ENCODE data around the gene TENM3.

TENM3 gene

DNA sequence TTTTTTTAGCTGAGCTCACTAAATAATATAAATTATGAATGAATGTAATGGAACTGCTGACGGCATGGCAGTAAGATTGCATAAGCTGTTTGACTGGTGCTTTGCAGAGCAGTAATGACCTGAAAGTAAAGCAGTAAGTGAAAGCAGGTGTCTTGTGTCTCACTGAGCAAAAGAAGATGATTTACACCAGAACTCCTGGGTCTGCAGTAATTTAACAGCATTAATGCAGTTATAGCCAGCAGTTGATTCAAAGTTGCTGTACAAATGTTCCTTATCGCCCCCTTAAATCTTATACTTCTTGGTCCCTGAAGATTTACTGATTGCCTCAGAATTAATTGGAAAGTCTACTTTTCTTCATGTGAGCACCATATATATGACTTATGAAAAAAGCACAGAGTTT is 486.3 kb downstream of the TENM3 start:
- TF ChIP-seq, protein P1, sequence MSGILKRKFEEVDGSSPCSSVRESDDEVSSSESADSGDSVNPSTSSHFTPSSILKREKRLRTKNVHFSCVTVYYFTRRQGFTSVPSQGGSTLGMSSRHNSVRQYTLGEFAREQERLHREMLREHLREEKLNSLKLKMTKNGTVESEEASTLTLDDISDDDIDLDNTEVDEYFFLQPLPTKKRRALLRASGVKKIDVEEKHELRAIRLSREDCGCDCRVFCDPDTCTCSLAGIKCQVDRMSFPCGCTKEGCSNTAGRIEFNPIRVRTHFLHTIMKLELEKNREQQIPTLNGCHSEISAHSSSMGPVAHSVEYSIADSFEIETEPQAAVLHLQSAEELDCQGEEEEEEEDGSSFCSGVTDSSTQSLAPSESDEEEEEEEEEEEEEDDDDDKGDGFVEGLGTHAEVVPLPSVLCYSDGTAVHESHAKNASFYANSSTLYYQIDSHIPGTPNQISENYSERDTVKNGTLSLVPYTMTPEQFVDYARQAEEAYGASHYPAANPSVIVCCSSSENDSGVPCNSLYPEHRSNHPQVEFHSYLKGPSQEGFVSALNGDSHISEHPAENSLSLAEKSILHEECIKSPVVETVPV (CRISPR knock-in tag; IDR thresholded peaks at IDR 0.05), result no peak
- TF ChIP-seq OSR1 (CRISPR knock-in tag; IDR thresholded peaks at IDR 0.05) (no peak), ESRRG (CRISPR knock-in tag; IDR thresholded peaks at IDR 0.05) (peak; percentile 72; the same call in 1 of the 2 replicates), ZNF8 (CRISPR knock-in tag; IDR thresholded peaks at IDR 0.05) (peak; percentile 47; the same call in 1 of the 2 replicates), SNAI2 (CRISPR knock-in tag; IDR thresholded peaks at IDR 0.05) (peak; percentile 89), CSDC2 (CRISPR knock-in tag; IDR thresholded peaks at IDR 0.05) (no peak), RARB (CRISPR knock-in tag; IDR thresholded peaks at IDR 0.05) (no peak), TOX (CRISPR knock-in tag; IDR thresholded peaks at IDR 0.05; ENCODE audit: borderline replicate concordance) (no peak), ZNF70 (CRISPR knock-in tag; IDR thresholded peaks at IDR 0.05) (peak; percentile 38; the same call in 1 of the 2 replicates), ZC3H10 (CRISPR knock-in tag; IDR thresholded peaks at IDR 0.05) (no peak), BACH2 (CRISPR knock-in tag; IDR thresholded peaks at IDR 0.05; ENCODE audit: borderline replicate concordance) (no peak), ZFP30 (CRISPR knock-in tag; IDR thresholded peaks at IDR 0.05) (no peak), ZNF565 (CRISPR knock-in tag; conservative IDR thresholded peaks at IDR 0.05; ENCODE audit: low read depth) (no peak), TCF4 (CRISPR knock-in tag; IDR thresholded peaks at IDR 0.05; ENCODE audit: borderline replicate concordance) (peak; percentile 95), ARNTL (CRISPR knock-in tag; IDR thresholded peaks at IDR 0.05; ENCODE audit: borderline replicate concordance, low read depth) (no peak), GLIS3 (CRISPR knock-in tag; IDR thresholded peaks at IDR 0.05) (no peak), ISL1 (CRISPR knock-in tag; IDR thresholded peaks at IDR 0.05) (peak; percentile 91), ZFP3 (CRISPR knock-in tag; IDR thresholded peaks at IDR 0.05) (no peak), PPARA (CRISPR knock-in tag; IDR thresholded peaks at IDR 0.05; ENCODE audit: borderline replicate concordance) (no peak)
- TF ChIP-seq, protein P2, sequence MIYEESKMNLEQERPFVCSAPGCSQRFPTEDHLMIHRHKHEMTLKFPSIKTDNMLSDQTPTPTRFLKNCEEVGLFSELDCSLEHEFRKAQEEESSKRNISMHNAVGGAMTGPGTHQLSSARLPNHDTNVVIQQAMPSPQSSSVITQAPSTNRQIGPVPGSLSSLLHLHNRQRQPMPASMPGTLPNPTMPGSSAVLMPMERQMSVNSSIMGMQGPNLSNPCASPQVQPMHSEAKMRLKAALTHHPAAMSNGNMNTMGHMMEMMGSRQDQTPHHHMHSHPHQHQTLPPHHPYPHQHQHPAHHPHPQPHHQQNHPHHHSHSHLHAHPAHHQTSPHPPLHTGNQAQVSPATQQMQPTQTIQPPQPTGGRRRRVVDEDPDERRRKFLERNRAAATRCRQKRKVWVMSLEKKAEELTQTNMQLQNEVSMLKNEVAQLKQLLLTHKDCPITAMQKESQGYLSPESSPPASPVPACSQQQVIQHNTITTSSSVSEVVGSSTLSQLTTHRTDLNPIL (CRISPR knock-in tag; IDR thresholded peaks at IDR 0.05; ENCODE audit: low read depth), result peak; percentile 45; the same call in 1 of the 2 replicates
- TF ChIP-seq, protein P3, sequence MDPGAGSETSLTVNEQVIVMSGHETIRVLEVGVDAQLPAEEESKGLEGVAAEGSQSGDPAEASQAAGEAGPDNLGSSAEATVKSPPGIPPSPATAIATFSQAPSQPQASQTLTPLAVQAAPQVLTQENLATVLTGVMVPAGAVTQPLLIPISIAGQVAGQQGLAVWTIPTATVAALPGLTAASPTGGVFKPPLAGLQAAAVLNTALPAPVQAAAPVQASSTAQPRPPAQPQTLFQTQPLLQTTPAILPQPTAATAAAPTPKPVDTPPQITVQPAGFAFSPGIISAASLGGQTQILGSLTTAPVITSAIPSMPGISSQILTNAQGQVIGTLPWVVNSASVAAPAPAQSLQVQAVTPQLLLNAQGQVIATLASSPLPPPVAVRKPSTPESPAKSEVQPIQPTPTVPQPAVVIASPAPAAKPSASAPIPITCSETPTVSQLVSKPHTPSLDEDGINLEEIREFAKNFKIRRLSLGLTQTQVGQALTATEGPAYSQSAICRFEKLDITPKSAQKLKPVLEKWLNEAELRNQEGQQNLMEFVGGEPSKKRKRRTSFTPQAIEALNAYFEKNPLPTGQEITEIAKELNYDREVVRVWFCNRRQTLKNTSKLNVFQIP (CRISPR knock-in tag; IDR thresholded peaks at IDR 0.05; ENCODE audit: borderline replicate concordance, low read depth), result no peak; the same call in 1 of the 2 replicates
- TF ChIP-seq, protein P4, sequence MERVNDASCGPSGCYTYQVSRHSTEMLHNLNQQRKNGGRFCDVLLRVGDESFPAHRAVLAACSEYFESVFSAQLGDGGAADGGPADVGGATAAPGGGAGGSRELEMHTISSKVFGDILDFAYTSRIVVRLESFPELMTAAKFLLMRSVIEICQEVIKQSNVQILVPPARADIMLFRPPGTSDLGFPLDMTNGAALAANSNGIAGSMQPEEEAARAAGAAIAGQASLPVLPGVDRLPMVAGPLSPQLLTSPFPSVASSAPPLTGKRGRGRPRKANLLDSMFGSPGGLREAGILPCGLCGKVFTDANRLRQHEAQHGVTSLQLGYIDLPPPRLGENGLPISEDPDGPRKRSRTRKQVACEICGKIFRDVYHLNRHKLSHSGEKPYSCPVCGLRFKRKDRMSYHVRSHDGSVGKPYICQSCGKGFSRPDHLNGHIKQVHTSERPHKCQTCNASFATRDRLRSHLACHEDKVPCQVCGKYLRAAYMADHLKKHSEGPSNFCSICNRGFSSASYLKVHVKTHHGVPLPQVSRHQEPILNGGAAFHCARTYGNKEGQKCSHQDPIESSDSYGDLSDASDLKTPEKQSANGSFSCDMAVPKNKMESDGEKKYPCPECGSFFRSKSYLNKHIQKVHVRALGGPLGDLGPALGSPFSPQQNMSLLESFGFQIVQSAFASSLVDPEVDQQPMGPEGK (CRISPR knock-in tag; IDR thresholded peaks at IDR 0.05; ENCODE audit: borderline replicate concordance), result no peak
- TF ChIP-seq, protein P5, sequence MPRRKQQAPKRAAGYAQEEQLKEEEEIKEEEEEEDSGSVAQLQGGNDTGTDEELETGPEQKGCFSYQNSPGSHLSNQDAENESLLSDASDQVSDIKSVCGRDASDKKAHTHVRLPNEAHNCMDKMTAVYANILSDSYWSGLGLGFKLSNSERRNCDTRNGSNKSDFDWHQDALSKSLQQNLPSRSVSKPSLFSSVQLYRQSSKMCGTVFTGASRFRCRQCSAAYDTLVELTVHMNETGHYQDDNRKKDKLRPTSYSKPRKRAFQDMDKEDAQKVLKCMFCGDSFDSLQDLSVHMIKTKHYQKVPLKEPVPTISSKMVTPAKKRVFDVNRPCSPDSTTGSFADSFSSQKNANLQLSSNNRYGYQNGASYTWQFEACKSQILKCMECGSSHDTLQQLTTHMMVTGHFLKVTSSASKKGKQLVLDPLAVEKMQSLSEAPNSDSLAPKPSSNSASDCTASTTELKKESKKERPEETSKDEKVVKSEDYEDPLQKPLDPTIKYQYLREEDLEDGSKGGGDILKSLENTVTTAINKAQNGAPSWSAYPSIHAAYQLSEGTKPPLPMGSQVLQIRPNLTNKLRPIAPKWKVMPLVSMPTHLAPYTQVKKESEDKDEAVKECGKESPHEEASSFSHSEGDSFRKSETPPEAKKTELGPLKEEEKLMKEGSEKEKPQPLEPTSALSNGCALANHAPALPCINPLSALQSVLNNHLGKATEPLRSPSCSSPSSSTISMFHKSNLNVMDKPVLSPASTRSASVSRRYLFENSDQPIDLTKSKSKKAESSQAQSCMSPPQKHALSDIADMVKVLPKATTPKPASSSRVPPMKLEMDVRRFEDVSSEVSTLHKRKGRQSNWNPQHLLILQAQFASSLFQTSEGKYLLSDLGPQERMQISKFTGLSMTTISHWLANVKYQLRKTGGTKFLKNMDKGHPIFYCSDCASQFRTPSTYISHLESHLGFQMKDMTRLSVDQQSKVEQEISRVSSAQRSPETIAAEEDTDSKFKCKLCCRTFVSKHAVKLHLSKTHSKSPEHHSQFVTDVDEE (CRISPR knock-in tag; IDR thresholded peaks at IDR 0.05), result peak; percentile 97
- ATAC-seq, result peak; percentile 86

DNA sequence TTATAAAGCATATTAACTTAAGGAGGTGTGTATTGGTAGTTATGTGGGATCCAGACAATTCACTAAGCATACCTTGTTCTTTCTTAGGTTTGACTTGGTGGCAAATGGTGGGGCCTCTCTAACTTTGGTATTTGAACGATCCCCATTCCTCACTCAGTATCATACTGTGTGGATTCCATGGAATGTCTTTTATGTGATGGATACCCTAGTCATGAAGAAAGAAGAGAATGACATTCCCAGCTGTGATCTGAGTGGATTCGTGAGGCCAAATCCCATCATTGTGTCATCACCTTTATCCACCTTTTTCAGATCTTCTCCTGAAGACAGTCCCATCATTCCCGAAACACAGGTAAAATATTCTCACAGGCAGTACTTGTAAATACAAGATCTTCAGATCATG is 487.6 kb downstream of the TENM3 start:
- TF ChIP-seq BACH2 (CRISPR knock-in tag; IDR thresholded peaks at IDR 0.05; ENCODE audit: borderline replicate concordance) (no peak), TCF4 (CRISPR knock-in tag; IDR thresholded peaks at IDR 0.05; ENCODE audit: borderline replicate concordance) (no peak), ARNTL (CRISPR knock-in tag; IDR thresholded peaks at IDR 0.05; ENCODE audit: borderline replicate concordance, low read depth) (no peak), ISL1 (CRISPR knock-in tag; IDR thresholded peaks at IDR 0.05) (no peak), PPARA (CRISPR knock-in tag; IDR thresholded peaks at IDR 0.05; ENCODE audit: borderline replicate concordance) (no peak), TOX (CRISPR knock-in tag; IDR thresholded peaks at IDR 0.05; ENCODE audit: borderline replicate concordance) (no peak), ZNF565 (CRISPR knock-in tag; conservative IDR thresholded peaks at IDR 0.05; ENCODE audit: low read depth) (no peak), CSDC2 (CRISPR knock-in tag; IDR thresholded peaks at IDR 0.05) (no peak), ZNF70 (CRISPR knock-in tag; IDR thresholded peaks at IDR 0.05) (no peak), OSR1 (CRISPR knock-in tag; IDR thresholded peaks at IDR 0.05) (no peak)
- TF ChIP-seq, protein P1 (CRISPR knock-in tag; IDR thresholded peaks at IDR 0.05), result no peak
- TF ChIP-seq, protein P4 (CRISPR knock-in tag; IDR thresholded peaks at IDR 0.05; ENCODE audit: borderline replicate concordance), result no peak
- TF ChIP-seq, protein P2 (CRISPR knock-in tag; IDR thresholded peaks at IDR 0.05; ENCODE audit: low read depth), result no peak
- no peak for ATAC-seq
